Mucosa of descending colon (tissue), 3 donors: ENCODE results near the gene CDK18. TPM values are rescaled to one million over a fixed set of nuclear protein-coding genes. Genes with fewer than 3 reads are reported as not detected.

Source experiments
- ATAC-seq: fragments of 200-7000 bp; cut with Tn5 transposase; one replicate; pipeline ENCODE4 v1.9.1; 2020; ENCODE audit warnings: mild to moderate bottlenecking, moderate library complexity
- DNase-seq, 3 donors: peaks; one replicate each; pipeline ENCODE4 v3.0.0-alpha.2; 2020
- H3K36me3 ChIP-seq: fragments of 200-600 bp; one replicate; pipeline ENCODE4 v1.8.0; 2021; ENCODE audit warnings: low read depth, mild to moderate bottlenecking
- H3K4me1 ChIP-seq: fragments of 200-600 bp; one replicate; pipeline ENCODE4 v1.8.0; 2021; ENCODE audit warnings: low read depth, mild to moderate bottlenecking
- H3K4me3 ChIP-seq: fragments of 200-600 bp; one replicate; pipeline ENCODE4 v1.8.0; 2021; ENCODE audit warnings: mild to moderate bottlenecking
- H3K9me3 ChIP-seq: fragments of 200-600 bp; one replicate; pipeline ENCODE4 v1.8.0; 2021; ENCODE audit warnings: mild to moderate bottlenecking
- intact Hi-C, 2 donors: fragments of 100-400 bp; cut with DNase I in 1 of 2; cut with micrococcal nuclease in 1 of 2; formaldehyde crosslinking; loops; one replicate each; pipeline versions ENCODE4 v1.11.0 to v1.11.1; 2022; cut with DNase I, micrococcal nuclease
- total RNA-seq, 3 donors: library from RNA; stranded (reverse); fragmentation: NEBNext Ultra II Directional in 2 of 3; extraction: Animal tissue kit (Norgen Biotek cat#: 25700) in 2 of 3; gene quantifications; one replicate each; pipeline versions ENCODE4 v1.2.1 to v1.2.4, GENCODE V29; 2021 to 2023
- TF ChIP-seq, protein P1 (sequence below): fragments of 200-600 bp; IDR thresholded peaks from one replicate; pipeline ENCODE4 v1.8.0; 2022; ENCODE audit warnings: antibody characterized with exemption, mild to moderate bottlenecking
- donor health status: DM: no; HTN: no; CAD: no; lungs with moderate emphysema.
- donor health status: DM: no; HTN: no; CAD: no.
- donor health status: DM: no; HTN: yes; CAD: no.

The CDK18 gene
- total RNA-seq, 3 donors from 2014 or later = 32.1 to 41.2 (median 37.0) TPM

DNA sequence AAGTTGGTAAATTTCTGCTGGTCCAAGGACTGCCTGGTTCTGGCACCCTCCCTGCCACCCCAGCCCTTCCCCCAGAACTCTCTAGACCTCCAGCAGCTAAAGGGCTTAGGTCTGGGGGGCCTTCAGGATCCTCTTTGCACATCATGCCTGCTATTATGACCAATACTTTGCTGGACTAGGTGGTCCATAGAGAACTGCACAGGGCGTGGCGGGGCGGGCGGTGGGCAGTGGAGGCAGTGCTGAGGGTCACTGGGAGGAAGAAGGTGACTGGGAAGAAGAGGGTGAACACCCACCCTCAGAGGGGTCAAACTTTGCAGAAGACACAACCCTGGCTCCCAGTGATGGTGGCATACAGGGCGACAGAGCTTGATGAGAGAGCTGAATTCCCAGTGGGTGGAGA, 18.2 kb downstream of the CDK18 start:
- Histone ChIP-seq H3K9me3 (no peaks in the 10 kb centered on the region), H3K36me3 (no peaks in the 10 kb centered on the region), H3K4me3 (no peak overlapping the region), H3K4me1 (peaks cover 14% of the 10 kb centered on the region)
- ATAC-seq = no peak
- intact Hi-C loops = loop anchor here in 1 of 2 donors (5.0 kb wide), 1 partner anchor 35 kb away; no protein-coding TSS in a partner anchor
- TF ChIP-seq, protein P1, sequence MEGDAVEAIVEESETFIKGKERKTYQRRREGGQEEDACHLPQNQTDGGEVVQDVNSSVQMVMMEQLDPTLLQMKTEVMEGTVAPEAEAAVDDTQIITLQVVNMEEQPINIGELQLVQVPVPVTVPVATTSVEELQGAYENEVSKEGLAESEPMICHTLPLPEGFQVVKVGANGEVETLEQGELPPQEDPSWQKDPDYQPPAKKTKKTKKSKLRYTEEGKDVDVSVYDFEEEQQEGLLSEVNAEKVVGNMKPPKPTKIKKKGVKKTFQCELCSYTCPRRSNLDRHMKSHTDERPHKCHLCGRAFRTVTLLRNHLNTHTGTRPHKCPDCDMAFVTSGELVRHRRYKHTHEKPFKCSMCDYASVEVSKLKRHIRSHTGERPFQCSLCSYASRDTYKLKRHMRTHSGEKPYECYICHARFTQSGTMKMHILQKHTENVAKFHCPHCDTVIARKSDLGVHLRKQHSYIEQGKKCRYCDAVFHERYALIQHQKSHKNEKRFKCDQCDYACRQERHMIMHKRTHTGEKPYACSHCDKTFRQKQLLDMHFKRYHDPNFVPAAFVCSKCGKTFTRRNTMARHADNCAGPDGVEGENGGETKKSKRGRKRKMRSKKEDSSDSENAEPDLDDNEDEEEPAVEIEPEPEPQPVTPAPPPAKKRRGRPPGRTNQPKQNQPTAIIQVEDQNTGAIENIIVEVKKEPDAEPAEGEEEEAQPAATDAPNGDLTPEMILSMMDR = no peak
- DNase-seq = no peak

DNA sequence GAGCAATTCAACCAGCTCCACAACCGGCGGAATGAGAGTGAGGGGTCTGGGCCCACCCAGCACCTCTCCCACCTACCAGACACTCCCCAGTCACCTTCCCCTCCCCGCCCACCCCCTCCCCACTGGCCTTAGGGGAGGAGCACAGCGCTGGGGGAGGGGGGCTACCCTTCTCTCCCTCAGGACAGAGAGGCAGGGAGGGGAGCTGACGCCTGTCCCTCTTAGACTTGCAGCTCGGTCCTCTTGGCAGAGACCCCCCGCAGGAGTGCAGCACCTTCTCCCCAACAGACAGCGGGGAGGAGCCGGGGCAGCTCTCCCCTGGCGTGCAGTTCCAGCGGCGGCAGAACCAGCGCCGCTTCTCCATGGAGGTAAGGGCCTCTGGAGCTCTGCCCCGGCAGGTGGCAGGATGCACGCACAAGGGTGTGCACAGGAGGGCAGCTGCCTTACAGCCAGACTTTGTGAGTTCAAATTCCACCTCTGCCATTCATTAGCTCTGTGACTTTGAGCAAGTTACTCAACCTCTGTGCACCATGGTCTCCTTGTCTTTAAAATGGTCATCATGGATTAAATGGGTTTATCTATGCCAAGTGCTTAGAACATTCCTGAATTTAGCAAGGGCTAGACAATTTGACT, 18.9 kb downstream of the CDK18 start:
- no peak for DNase-seq
- ATAC-seq = peak; percentile 46
- TF ChIP-seq, protein P1 = no peak
- Histone ChIP-seq H3K36me3 (no peaks in the 10 kb centered on the region), H3K4me1 (peaks cover 14% of the 10 kb centered on the region), H3K9me3 (no peaks in the 10 kb centered on the region), H3K4me3 (no peak overlapping the region)
- intact Hi-C loops = loop anchor here in 1 of 2 donors (5.0 kb wide), 1 partner anchor 36 kb away; no protein-coding TSS in a partner anchor

DNA sequence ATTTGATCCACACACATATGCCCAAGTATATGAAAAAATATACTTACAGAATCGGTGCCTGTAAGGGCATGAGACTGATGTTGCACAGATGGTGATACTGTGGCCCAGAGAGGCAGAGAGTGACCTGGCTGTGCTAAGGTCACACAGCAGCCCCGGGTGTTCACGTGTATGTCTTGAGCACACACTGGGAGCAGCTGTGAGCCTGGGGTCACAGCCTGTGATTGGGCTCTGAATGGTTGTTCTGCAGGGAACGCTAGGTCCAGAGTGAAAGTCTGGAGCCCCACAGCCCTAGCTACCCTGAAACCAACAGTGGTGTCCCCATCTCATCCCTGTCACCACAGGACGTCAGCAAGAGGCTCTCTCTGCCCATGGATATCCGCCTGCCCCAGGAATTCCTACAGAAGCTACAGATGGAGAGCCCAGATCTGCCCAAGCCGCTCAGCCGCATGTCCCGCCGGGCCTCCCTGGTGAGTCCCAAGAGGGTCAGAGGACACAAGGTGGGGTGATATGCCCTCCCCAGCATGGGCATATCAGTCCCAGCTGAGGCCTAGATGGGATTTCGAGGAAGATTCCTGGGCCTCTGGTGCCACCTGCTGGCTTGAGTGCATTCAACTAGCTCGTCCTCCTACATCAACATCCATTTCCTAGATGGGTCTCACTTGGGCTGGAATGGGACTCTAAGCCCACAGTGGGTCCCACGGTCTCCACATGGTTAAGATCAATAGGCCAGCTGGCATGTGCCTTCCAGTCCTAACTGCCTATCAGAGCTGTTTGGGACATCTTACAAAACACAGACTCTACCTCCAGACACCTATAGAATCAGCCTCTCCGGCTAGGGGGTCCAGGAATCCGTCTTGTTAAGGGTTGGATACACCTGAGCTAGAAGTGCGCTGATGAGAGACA, 19.7 kb downstream of the CDK18 start:
- peak in 2 of 3 donors; percentile 88 to 89 for DNase-seq
- ATAC-seq = peak; percentile 65
- Histone ChIP-seq H3K36me3 (no peaks in the 10 kb centered on the region), H3K4me1 (peaks cover 8% of the 10 kb centered on the region), H3K4me3 (no peak overlapping the region), H3K9me3 (no peaks in the 10 kb centered on the region)
- intact Hi-C loops = loop anchor here (2.0 to 5.0 kb wide), 2 partner anchors 35 to 37 kb away; no protein-coding TSS in a partner anchor
- TF ChIP-seq, protein P1 = peak; percentile 58

DNA sequence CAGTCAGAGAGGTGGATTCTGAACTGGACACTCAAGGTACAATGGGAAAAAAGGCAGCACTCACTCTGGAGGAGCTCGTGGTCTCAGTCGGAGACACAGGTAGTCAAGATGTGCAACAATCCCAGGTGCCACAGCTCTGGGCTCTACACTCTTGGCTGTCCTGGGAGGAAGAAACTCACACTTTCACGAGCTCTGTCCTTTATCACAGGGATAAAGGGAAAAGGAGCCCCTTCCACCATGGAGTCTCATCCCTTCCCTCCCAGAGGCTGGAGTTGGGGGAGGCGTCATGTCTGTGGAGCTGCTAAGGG, 20.3 kb downstream of the CDK18 start:
- H3K9me3 ChIP-seq = no peaks in the 10 kb centered on the region
- TF ChIP-seq, protein P1 = no peak
- no peak for DNase-seq
- H3K36me3 ChIP-seq = no peaks in the 10 kb centered on the region
- intact Hi-C loops = loop anchor here (2.0 to 5.0 kb wide), 3 partner anchors 36 to 133 kb away; no protein-coding TSS in a partner anchor
- ATAC-seq = no peak
- H3K4me1 ChIP-seq = peaks cover 3% of the 10 kb centered on the region
- no peak overlapping the region for H3K4me3 ChIP-seq

DNA sequence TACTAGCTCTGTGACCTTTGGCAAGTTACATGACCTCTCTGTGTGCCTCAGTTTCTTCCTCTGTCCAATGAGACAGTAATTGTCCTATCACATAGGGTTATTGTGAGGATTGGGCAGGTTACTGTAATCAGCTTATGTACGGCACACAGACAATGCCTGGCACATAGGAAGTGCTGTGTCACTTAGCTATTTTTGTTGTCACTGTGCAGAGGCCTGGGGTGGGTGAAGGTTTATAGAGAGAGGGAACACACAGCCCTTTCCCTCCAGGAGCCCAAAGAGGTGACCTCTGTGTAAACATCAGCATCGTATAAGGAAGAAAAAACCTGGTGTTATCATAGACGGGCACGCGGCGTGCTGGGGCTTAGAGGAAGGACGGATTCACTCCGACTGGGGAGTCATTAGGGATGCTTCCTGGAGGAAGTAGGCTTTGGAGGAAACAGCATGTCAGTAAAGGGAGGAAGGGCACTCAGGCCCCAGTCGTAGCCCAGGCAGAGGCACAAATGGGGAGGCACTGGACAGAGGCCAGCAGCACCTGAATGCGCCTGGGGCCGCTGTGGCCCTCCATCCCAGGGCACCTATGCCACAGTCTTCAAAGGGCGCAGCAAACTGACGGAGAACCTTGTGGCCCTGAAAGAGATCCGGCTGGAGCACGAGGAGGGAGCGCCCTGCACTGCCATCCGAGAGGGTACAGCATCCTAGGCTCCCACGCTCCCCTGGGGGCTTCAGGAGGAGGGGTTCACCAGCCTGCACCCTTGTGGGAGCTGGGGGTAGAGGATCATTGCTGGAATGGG, 21.2 kb downstream of the CDK18 start:
- no peaks in the 10 kb centered on the region for H3K4me1 ChIP-seq
- no peaks in the 10 kb centered on the region for H3K36me3 ChIP-seq
- intact Hi-C loops = loop anchor here (2.0 to 5.0 kb wide), 2 partner anchors 37 to 132 kb away; no protein-coding TSS in a partner anchor
- H3K4me3 ChIP-seq = no peak overlapping the region
- TF ChIP-seq, protein P1 = no peak
- ATAC-seq (no peak), DNase-seq (no peak)
- no peaks in the 10 kb centered on the region for H3K9me3 ChIP-seq
